Stimulated activated CD4-positive, alpha-beta T cell treated with anti-CD3 and anti-CD28 coated beads, Interleukin-2, amount 100 ng/mL, for 4 hours (primary cell): ENCODE measurements around the gene AP4E1.
"Not testable (repeated sequence)": the region's sequence is repeated elsewhere in the genome, so short reads cannot be mapped to it uniquely, and the experiment has no call there.

Experiments
- DNase-seq: peaks from one replicate; pipeline ENCODE4 v3.0.0-alpha.2; 2020; ENCODE audit warnings: low read depth

Gene AP4E1

GRCh38 chr15:50889589-50889988 is 18.9 kb upstream of the AP4E1 start:
- DNase-seq: no peak

GRCh38 chr15:50890751-50891150 is 17.7 kb upstream of the AP4E1 start:
- DNase-seq: no peak

DNA sequence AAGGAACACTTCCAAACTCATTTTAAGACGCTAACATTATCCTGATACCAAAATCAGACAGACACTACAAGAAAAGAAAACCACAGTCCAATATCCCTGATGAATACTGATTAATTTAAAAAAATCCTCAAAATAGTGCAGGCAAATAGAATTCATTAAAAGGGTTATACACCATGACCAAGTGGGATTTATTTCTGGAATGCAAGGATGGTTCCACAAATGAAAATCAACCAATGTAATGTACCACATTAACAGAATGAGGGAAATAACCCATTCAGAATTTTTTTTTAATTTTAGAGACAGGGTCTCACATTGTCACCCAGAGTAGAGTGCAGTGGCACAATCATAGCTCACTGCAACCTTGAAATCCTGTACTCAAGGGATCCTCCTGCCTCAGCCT is 17.3 kb upstream of the AP4E1 start:
- DNase-seq: no peak

GRCh38 chr15:50893976-50894375 is 14.5 kb upstream of the AP4E1 start:
- DNase-seq: no peak

- not testable (repeated sequence) for DNase-seq
These were observed 7.1 kb upstream of the AP4E1 start for GRCh38 chr15:50901390-50901789.

GRCh38 chr15:50904211-50904610 is 4.3 kb upstream of the AP4E1 start:
- no peak for DNase-seq

DNA sequence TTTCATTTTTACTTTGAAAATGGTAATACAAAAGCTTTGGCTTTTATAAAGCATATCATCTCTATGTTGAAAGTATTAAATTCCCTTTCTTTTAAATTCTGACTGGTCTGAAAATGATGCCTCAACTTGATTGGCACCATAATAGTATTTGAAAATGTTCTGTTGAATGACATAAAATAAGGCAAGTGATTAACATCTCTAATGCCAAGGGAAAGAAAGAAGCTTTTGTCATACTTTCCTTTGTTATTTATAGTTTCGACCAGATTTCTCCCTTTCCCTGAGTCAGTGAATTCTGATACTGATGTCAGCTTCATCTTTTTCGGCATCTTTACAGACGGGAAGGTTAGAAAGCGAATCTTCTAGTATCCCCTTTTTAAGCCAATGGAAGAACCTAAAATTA is 3.4 kb upstream of the AP4E1 start:
- DNase-seq: no peak

GRCh38 chr15:50906954-50907600 is 1.4 kb upstream of the AP4E1 start:
- peak; percentile 73 for DNase-seq

GRCh38 chr15:50907601-50908208 is 778 bp upstream of the AP4E1 start:
- peak; percentile 24 for DNase-seq

- no peak for DNase-seq
These were observed 481 bp downstream of the AP4E1 start for GRCh38 chr15:50909010-50909317.

- DNase-seq: not testable (repeated sequence)
These were observed 1.9 kb downstream of the AP4E1 start for GRCh38 chr15:50910426-50910795.

DNA sequence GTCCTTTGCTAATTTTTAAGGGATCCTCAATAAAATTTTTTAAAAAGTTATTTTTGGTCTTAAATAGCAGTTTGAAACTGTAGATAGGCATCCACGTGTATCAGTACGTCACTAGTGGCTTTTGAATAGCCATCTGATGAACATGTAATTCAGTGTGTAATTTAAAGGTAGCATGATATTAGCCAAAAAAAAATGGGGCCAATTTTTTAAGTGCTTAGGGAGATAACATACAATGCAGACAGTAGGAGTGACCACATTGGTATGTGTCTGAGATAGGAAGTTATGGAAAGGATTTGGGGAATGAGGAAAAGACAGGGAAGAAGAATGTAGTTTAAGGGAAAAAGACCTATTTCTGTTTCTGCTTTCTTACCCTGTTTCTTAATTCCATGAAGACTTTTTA is 2.5 kb downstream of the AP4E1 start:
- no peak for DNase-seq

GRCh38 chr15:50911621-50912020 is 3.1 kb downstream of the AP4E1 start:
- no peak for DNase-seq

DNA sequence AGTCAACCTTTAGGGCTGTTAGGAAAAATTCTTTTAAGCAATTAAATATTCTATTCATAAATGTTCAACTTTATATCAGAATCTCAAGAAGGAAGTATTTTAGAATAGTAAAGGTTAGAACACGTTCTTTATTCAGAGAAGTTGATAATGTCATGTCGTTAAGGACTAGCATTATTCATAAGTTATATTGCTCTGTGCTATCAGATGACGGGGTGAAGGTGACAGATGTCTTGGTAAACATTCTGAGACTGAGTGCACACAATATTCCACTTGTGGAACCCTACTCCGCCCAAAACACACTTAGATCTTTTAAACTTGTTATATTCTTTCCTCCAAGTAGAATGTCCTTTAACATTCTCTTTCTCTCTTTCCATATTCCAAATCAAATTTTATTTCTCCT is 7.9 kb downstream of the AP4E1 start:
- no peak for DNase-seq

DNA sequence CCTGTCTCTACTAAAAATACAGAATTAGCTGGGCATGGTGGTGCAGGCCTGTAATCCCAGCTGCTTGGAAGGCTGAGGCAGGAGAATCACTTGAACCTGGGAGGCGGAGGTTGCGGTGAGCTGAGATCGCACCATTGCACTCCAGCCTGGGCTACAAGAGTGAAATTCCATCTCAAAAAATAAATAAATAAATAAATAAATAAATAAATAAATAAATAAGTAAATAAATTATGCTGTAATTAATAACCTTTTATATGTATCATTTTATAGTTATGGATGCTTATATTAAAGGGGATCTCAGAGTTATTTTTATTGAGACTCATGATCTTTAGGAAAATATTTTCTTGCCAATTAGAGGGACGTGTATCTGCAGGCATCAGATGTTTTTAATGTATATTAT is 10.9 kb downstream of the AP4E1 start:
- DNase-seq: not testable (repeated sequence)

GRCh38 chr15:50925281-50925680 is 16.8 kb downstream of the AP4E1 start:
- DNase-seq: no peak

DNA sequence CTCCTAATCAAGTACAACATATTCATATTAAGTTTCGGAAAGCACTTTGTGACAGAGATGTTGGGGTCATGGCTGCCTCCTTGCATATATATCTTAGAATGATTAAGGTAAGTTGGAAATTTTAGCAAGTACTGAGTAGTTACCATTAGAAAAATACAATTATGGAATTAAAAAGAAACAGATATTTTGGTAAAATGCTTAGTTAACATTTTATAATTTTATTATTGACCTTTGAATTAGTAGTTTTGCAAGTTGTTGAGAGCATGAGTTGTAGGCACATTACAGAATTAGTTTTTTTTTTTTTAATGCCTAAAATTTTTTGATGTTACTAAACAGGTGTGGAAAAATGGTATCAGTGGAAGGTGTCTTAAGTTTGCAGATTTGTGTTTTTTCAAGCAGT is 20.6 kb downstream of the AP4E1 start:
- DNase-seq: no peak

GRCh38 chr15:50930792-50931191 is 22.3 kb downstream of the AP4E1 start:
- no peak for DNase-seq

GRCh38 chr15:50933341-50933740 is 24.9 kb downstream of the AP4E1 start:
- no peak for DNase-seq

DNA sequence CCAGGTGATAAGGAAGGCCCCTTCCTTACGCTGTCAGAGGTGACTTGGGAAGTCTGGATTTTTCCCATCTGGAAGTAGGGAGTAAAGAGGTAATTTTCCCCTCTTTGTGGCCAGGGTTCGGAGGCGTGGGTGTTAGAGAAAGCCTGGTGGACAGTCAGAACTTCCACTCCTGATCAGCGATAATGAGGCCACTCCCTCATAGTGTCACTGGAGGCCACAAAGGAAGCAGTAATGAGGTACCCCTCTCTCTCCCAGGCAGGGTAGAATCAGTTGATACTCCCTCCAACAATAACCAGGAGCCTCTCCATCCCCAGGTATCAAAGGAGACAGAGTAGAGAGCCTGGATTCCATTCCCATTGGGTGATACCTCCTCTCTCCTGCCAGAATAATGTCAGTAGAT is 30.0 kb downstream of the AP4E1 start:
- no peak for DNase-seq

DNA sequence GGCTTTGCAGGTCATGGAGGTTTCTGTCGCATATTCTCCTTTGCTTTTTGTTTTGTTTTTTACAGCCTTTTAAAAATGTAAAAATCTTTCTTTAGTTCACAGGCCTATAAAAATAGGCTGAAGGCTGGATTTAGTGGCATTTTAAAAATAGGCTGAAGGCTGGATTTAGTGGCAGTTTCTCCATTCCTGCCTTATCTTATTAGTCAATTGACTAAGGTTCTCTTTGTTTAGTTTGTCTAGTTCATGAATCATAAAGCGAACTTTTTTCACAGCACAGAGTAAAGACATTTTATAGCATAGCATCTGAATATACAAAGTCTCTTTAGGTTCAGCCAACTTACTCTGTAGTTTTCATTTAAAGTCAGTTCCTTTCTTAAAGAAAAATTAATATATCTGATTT is 31.4 kb downstream of the AP4E1 start:
- no peak for DNase-seq

- no peak for DNase-seq
These were observed 32.0 kb downstream of the AP4E1 start for GRCh38 chr15:50940506-50940905.

DNA sequence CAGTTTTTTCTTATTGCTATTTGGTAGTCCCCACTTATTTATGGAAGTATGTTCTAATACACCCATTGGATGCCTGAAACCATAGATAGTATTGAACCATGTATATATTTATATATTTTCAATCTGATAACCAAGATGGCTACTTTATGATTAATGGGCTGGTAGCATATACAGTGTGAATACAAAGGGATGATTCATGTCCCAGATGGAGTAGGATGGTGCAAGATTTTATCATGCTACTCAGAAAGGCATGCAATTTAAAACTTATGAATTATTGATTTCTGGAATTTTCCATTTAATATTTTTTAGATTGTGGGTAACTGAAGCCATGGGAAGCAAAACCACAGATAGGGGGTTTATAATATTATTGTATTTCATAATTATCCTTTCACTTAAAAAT is 35.2 kb downstream of the AP4E1 start:
- DNase-seq: no peak

DNA sequence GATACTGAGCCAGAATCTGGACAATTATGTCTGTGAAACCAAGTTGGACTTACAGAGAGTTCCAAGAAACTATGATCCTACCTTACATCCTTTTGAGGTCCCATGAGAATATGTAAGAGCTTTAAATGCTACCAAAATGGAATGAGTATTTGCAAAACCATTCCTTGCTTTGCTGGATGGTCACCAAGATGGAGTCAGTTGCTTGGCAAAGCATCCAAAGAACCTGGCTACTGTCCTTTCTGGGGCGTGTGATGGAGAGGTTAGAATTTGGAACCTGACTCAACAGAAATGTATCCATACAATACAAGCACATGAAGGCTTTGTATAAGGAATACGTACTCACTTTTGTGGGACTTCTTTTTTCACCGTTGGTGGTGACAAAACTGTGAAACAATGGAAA is 36.2 kb downstream of the AP4E1 start:
- no peak for DNase-seq

GRCh38 chr15:50945725-50946124 is 37.2 kb downstream of the AP4E1 start:
- no peak for DNase-seq
